Thyroid gland (tissue), 4 donors: ENCODE measurements around the gene TMEM98. TPM values are rescaled to one million over a fixed set of nuclear protein-coding genes. Genes with fewer than 3 reads are reported as not detected.
"Not testable (repeated sequence)": the region's sequence is repeated elsewhere in the genome, so short reads cannot be mapped to it uniquely, and the experiment has no call there.

ENCODE experiments used
- DNase-seq, 2 donors: peaks; one replicate each; pipeline ENCODE4 v3.0.0-alpha.2; 2019
- H3K27ac ChIP-seq, 3 donors: fragments of 200-600 bp; sonication (generic); 1 replicate in 2 of 3; 2 replicates in 1 of 3; pipeline ENCODE4 v1.5.1; 2016 to 2019; ENCODE audit warnings: mild to moderate bottlenecking in 1 of 3, moderate library complexity in 1 of 3
- H3K27me3 ChIP-seq: fragments of 200-600 bp; sonication (generic); one replicate; pipeline ENCODE4 v1.5.1; 2019
- H3K36me3 ChIP-seq, 2 donors: fragments of 200-600 bp; sonication (generic); one replicate each; pipeline ENCODE4 v1.5.1; 2016 to 2019
- H3K4me1 ChIP-seq, 2 donors: fragments of 200-600 bp; sonication (generic); one replicate each; pipeline ENCODE4 v1.5.1; 2017 to 2019
- H3K4me3 ChIP-seq, 3 donors: fragments of 200-600 bp; sonication (generic); replicated peaks in 1 of 3; 1 replicate in 2 of 3; 2 replicates in 1 of 3; pipeline ENCODE4 v1.5.1; 2016; ENCODE audit warnings: mild to moderate bottlenecking in 1 of 3
- H3K9me3 ChIP-seq: fragments of 200-600 bp; sonication (generic); one replicate; pipeline ENCODE4 v1.5.1; 2017
- CTCF ChIP-seq, 6 experiments: fragments of 200-600 bp in 3 of 6; fragments of 450-650 bp in 3 of 6; sonication (generic) in 3 of 6; IDR thresholded peaks; one replicate each; pipeline ENCODE4 v1.5.1; 2016 to 2019; ENCODE audit warnings: antibody characterized with exemption in 6 of 6, mild to moderate bottlenecking in 2 of 6, inconsistent platforms in 1 of 6, moderate library complexity in 1 of 6
- POLR2A ChIP-seq, 2 donors: fragments of 450-650 bp; IDR thresholded peaks; one replicate each; pipeline ENCODE4 v1.6.1; 2017; ENCODE audit warnings: antibody characterized with exemption in 2 of 2, mild to moderate bottlenecking in 2 of 2, moderate library complexity in 1 of 2
- WGBS, 2 donors: methylation state at CpG; one replicate each; pipeline ENCODE4 v1.1.5; 2017; 5-methylcytosine and 5-hydroxymethylcytosine counted together
- intact Hi-C: fragments of 100-400 bp; cut with DNase I; formaldehyde crosslinking; loops from one replicate; pipeline ENCODE4 v1.15.1; 2023
- total RNA-seq, 4 donors: library from RNA; depleted of rRNA; stranded (reverse); fragments of >200 nt; gene quantifications; one replicate each; pipeline ENCODE4 v1.2.3, GENCODE V29; 2016

The TMEM98 gene
- total RNA-seq, 4 donors from 2014 or later = 57.0 to 121 (median 74.8) TPM

- Histone ChIP-seq H3K4me1 (peaks cover 0 to 6% of the 10 kb centered on the region in 2 donors), H3K27ac (no peak overlapping the region), H3K36me3 (no peaks in the 10 kb centered on the region), H3K27me3 (no peaks in the 10 kb centered on the region), H3K4me3 (no peak overlapping the region), H3K9me3 (no peaks in the 10 kb centered on the region)
- TF ChIP-seq CTCF (IDR thresholded peaks at IDR 0.05) (no peak), POLR2A (IDR thresholded peaks at IDR 0.05) (no peak)
- no peak for DNase-seq
- intact Hi-C loops = no loop called here
- WGBS, 2 donors = 70 to 84% methylated on average over 6 of the region's 6 CpGs
These were observed 45.9 kb upstream of the TMEM98 start for GRCh38 chr17:32882029-32882428.

GRCh38 chr17:32882734-32883133 lies 45.2 kb upstream of the TMEM98 start:
- H3K27me3 ChIP-seq = no peaks in the 10 kb centered on the region
- H3K27ac ChIP-seq = no peak overlapping the region
- no peak for DNase-seq
- TF ChIP-seq CTCF (IDR thresholded peaks at IDR 0.05) (no peak), POLR2A (IDR thresholded peaks at IDR 0.05) (no peak)
- no peak overlapping the region for H3K4me3 ChIP-seq
- intact Hi-C loops = no loop called here
- peaks cover 0 to under 1% of the 10 kb centered on the region in 2 donors for H3K4me1 ChIP-seq
- no peaks in the 10 kb centered on the region for H3K36me3 ChIP-seq
- H3K9me3 ChIP-seq = no peaks in the 10 kb centered on the region
- WGBS, 2 donors = 85 to 90% methylated on average over 4 of the region's 4 CpGs

GRCh38 chr17:32886951-32887350 lies 41.0 kb upstream of the TMEM98 start:
- H3K4me1 ChIP-seq, H3K9me3 ChIP-seq, H3K27me3 ChIP-seq, intact Hi-C loops, H3K27ac ChIP-seq, H3K4me3 ChIP-seq, DNase-seq, H3K36me3 ChIP-seq: not testable (repeated sequence)
- WGBS, 2 donors = 92 to 96% methylated on average over 8 to 9 of the region's 16 CpGs

GRCh38 chr17:32887410-32887809 lies 40.5 kb upstream of the TMEM98 start:
- H3K4me1 ChIP-seq, H3K4me3 ChIP-seq, H3K27ac ChIP-seq, H3K9me3 ChIP-seq, intact Hi-C loops, H3K36me3 ChIP-seq, H3K27me3 ChIP-seq, DNase-seq: not testable (repeated sequence)
- WGBS, 2 donors = no CpG with 5 or more reads among the region's 14 CpGs

- DNase-seq = no peak
- H3K27ac ChIP-seq = no peak overlapping the region
- no peak overlapping the region for H3K4me3 ChIP-seq
- H3K9me3 ChIP-seq = no peaks in the 10 kb centered on the region
- no peaks in the 10 kb centered on the region for H3K36me3 ChIP-seq
- H3K4me1 ChIP-seq = no peaks in the 10 kb centered on the region
- intact Hi-C loops = no loop called here
- no peak for TF ChIP-seq CTCF (IDR thresholded peaks at IDR 0.05)
- TF ChIP-seq POLR2A (IDR thresholded peaks at IDR 0.05) = no peak
- no peaks in the 10 kb centered on the region for H3K27me3 ChIP-seq
- WGBS, 2 donors = 68 to 70% methylated on average over 4 of the region's 4 CpGs
These were observed 33.7 kb upstream of the TMEM98 start for GRCh38 chr17:32894245-32894644.

GRCh38 chr17:32896647-32897258 lies 31.2 kb upstream of the TMEM98 start:
- H3K36me3 ChIP-seq = no peaks in the 10 kb centered on the region
- no peak overlapping the region for H3K4me3 ChIP-seq
- no peaks in the 10 kb centered on the region for H3K4me1 ChIP-seq
- H3K27me3 ChIP-seq = no peaks in the 10 kb centered on the region
- no peak for DNase-seq
- H3K9me3 ChIP-seq = no peaks in the 10 kb centered on the region
- intact Hi-C loops = no loop called here
- WGBS, 2 donors = 79 to 91% methylated on average over 2 of the region's 2 CpGs
- no peak overlapping the region for H3K27ac ChIP-seq
- TF ChIP-seq CTCF (IDR thresholded peaks at IDR 0.05) = no peak
- no peak for TF ChIP-seq POLR2A (IDR thresholded peaks at IDR 0.05)
